Limb (tissue), 2 donors: Measurements from ENCODE around the gene SAMD8.

Experiments
- DNase-seq, 2 donors: peaks; one replicate each; pipeline ENCODE4 v3.0.0-alpha.2; 2016; ENCODE audit errors: extremely low spot score in 2 of 2

SAMD8 gene

GRCh38 chr10:75084834-75085384 lies 26.5 kb upstream of the SAMD8 start:
- DNase-seq, result no peak

GRCh38 chr10:75086278-75086934 lies 25.1 kb upstream of the SAMD8 start:
- DNase-seq, result no peak

- no peak for DNase-seq
These were observed 22.8 kb upstream of the SAMD8 start for GRCh38 chr10:75088640-75089039.

GRCh38 chr10:75089634-75090033 lies 21.8 kb upstream of the SAMD8 start:
- DNase-seq, result no peak

DNA sequence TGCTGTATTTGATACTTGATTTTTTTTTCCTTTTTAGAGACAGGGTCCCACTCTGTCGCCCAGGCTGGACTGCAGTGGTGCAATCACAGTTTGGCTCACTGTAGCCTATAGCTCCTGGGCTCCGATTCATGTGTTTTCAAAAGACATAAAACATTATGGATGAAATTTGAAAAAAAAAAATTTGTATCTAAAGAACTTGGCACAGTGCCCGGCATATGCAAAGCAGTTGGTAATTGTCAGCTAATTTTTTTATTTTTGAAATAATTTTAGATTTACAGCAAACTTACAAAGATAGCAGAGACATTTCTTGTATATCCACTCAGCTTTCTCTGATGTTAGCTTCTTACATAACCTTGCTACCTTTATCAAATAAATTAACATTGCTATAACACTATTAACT lies 20.3 kb upstream of the SAMD8 start:
- DNase-seq, result no peak

DNA sequence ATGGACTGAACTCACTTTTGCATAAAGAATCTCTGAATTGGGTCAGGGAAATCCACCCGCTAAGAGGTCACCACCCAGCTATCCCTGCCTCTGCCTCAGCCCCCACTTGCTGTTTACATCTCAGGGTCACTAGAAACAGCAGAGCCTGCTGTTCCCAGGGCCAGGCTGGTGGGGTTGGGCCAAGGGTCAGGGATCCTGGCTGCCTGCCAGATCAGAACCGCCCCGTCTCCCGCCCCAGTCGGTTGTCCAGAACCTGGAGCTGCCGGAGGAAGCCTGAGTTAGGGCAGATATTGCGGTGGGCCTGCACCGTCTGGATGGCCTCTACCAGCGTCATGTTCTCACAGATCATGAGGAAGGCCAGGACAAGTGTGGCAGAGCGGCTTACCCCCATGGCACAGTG lies 17.0 kb upstream of the SAMD8 start:
- no peak for DNase-seq

DNA sequence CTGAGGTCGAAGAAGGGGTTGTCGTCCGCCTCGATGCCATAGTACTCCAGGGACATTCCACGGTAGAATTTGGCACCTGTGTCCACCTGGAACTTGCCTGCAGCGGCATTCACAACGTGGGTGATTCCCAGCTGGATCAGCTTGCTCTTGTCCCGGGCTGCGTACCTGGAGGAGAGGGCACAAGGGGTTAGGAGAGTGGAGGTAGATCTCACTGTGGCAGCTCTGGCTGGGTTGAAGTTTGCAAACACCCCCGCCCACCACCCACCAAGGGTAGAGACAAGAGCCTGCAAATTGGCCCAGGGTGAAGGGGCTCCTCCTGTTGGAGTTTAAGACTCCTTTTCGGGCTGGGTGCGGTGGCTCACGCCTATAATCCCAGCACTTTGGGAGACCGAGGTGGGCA lies 15.8 kb upstream of the SAMD8 start:
- DNase-seq, result no peak

DNA sequence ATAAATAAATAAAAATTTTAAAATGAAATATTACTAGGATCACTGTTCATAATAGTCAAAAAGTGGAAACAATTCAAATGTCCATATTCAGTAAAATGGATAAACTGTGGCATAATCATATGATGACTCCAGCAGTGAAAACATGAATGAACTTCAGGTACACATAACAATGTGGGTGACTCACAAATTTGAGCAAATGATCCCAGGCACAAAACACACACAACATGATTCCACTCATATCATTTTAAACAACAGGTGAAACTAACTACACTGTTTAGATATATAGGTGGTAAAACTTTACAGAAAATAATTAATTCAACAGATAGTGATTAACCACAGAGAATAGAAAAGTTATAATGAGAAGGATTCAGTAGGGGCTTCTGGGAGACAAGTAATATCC lies 14.7 kb upstream of the SAMD8 start:
- no peak for DNase-seq

- DNase-seq, result no peak
These were observed 13.7 kb upstream of the SAMD8 start for GRCh38 chr10:75097666-75098285.

- no peak for DNase-seq
These were observed 12.4 kb upstream of the SAMD8 start for GRCh38 chr10:75098902-75099673.

GRCh38 chr10:75099952-75100763 lies 11.3 kb upstream of the SAMD8 start:
- DNase-seq, result peak; percentile 81 to 92

DNA sequence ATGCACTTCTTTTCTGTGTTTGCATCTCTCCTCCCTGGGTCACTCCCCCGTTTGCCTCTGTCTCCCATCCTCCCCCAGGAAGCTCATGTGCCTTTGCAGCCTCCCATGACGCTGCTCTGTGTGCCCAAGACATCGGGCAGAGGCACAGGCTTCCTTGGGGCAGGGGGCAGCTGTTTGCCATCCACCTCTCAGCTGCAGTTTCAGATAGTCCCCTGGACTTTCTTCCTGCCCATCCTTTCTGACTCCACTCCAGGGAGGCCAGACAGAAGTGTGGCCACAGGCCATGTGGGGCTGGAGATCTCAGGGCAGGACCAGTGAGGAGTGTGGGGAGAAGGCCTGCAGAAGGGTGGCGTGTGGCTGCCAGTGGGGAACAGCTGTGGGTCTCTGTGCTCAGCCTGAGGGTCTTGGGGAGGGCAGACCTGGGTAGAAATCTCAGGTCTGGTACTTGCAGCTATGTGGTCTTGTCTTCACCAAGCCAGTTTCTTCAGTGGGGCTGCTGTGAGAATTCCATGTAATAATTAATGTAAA lies 10.6 kb upstream of the SAMD8 start:
- DNase-seq, result no peak

- no peak for DNase-seq
These were observed 9.8 kb upstream of the SAMD8 start for GRCh38 chr10:75101416-75102251.

DNA sequence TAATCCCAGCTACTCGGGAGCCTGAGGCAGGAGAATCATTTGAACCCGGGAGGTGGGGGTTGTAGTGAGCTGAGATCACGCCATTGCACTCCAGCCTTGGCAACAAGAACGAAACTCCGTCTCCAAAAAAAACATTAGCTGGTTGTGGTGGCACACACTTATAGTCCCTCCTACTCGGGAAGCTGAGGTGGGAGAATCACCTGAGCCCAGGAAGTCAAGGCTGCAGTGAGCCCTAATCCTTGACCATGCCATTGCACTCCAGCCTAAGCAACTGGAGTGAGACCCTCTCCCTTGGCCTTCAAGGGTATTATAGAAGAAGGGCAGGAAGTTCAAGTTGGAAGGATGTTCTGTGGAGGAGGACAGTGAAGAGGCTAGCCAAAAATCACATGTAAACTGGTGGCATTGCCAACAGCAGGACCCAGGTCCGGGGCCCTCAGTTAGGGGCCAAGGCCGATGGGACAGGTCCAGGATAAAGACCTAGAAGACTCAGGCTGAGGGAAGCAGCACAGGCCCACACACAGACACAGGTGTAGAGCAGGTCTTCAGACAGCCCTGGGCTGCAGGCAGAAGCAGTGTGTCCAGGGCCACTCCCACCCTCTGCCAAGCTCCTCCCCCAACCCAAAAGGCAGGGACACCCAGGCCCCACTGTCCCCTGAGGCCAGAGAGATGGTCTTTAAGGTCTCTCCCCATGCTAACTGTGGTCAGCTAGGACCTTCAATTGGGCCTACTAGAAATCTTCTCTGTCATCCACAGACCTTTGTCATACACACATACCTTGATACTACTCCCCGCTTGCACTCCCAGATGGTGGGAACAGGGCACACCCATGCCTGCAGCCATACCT lies 8.4 kb upstream of the SAMD8 start:
- DNase-seq, result no peak

- DNase-seq, result no peak
These were observed 7.4 kb upstream of the SAMD8 start for GRCh38 chr10:75103881-75104686.

DNA sequence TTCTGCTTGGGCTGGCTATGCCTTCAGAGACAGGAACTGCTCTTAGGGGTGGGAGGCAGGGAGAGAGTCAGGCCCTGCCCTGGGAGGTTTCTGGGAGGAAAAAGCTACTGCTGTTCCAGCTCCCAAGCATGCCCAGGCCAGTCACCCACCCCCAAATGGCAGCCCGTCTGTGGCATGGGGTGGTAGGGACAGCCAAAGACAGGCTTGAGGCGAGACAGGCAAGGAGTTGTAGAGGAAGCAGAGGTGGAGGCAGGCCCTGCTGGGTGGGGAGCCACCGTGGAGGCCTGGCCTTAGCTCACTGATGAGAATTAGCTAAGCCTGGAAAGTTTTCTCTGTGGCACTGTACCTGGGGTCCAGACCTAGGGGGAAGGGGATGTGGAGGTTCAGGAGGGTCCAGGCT lies 6.6 kb upstream of the SAMD8 start:
- no peak for DNase-seq

DNA sequence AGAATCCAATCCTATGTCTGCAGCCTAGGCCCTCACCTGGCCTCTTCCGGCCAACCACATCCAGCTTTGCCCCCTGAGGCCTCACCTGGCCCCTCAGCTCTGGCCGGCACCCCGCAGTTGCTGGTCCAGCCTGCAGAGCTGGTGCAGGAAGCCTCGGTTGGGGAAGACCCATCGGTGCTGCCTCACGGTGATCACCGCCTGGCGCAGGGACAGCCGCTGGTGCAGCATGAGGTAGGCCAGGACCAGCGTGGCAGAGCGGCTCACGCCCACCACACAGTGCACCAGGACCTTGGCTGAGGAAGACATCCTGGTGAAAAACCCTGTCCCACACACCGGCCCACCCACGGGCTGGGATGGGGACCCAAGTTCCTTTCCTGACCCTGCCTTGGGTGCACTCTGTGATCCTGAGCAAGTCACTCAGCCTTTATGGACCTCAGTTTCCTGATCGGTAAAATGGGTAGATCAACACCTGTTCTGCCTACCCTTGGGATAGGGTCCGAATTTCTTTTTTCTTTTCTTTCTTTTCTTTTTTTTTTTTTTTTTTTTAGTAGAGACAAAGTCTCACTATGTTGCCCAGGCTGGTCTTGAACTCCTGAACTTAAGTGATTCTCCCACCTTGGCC lies 5.8 kb upstream of the SAMD8 start:
- DNase-seq, result no peak

GRCh38 chr10:75106242-75106641 lies 5.2 kb upstream of the SAMD8 start:
- no peak for DNase-seq
